ENCODE data around the gene EGR2.

Gene EGR2

DNA sequence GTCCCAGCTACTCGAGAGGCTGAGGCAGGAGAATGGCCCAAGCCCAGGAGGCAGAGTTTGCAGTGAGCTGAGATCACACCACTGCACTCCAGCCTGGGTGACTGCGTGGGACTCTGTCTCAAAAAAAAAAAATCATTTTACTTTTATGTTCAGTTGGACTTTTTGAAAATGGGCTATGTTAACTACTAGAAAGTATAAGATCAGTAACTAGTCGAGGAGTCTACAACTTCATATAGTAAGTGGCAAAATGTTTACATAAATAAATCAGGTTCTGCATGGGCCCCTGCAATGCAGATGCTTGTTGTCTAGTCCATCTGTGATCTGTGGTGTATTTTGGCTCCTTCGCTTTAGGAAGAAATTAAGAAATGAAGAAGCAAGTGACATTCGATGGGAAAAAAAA is 23.9 kb downstream of the EGR2 start:
- TF ChIP-seq TOX (CRISPR knock-in tag; IDR thresholded peaks at IDR 0.05; ENCODE audit: borderline replicate concordance) (no peak), SNAI2 (CRISPR knock-in tag; IDR thresholded peaks at IDR 0.05) (no peak), ISL1 (CRISPR knock-in tag; IDR thresholded peaks at IDR 0.05) (no peak), ZFP3 (CRISPR knock-in tag; IDR thresholded peaks at IDR 0.05) (no peak), ZFP30 (CRISPR knock-in tag; IDR thresholded peaks at IDR 0.05) (no peak), ZNF70 (CRISPR knock-in tag; IDR thresholded peaks at IDR 0.05) (no peak), ESRRG (CRISPR knock-in tag; IDR thresholded peaks at IDR 0.05) (no peak), OSR1 (CRISPR knock-in tag; IDR thresholded peaks at IDR 0.05) (no peak), RARB (CRISPR knock-in tag; IDR thresholded peaks at IDR 0.05) (no peak)
- TF ChIP-seq, protein P1, sequence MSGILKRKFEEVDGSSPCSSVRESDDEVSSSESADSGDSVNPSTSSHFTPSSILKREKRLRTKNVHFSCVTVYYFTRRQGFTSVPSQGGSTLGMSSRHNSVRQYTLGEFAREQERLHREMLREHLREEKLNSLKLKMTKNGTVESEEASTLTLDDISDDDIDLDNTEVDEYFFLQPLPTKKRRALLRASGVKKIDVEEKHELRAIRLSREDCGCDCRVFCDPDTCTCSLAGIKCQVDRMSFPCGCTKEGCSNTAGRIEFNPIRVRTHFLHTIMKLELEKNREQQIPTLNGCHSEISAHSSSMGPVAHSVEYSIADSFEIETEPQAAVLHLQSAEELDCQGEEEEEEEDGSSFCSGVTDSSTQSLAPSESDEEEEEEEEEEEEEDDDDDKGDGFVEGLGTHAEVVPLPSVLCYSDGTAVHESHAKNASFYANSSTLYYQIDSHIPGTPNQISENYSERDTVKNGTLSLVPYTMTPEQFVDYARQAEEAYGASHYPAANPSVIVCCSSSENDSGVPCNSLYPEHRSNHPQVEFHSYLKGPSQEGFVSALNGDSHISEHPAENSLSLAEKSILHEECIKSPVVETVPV (CRISPR knock-in tag; IDR thresholded peaks at IDR 0.05) = no peak
- TF ChIP-seq, protein P2, sequence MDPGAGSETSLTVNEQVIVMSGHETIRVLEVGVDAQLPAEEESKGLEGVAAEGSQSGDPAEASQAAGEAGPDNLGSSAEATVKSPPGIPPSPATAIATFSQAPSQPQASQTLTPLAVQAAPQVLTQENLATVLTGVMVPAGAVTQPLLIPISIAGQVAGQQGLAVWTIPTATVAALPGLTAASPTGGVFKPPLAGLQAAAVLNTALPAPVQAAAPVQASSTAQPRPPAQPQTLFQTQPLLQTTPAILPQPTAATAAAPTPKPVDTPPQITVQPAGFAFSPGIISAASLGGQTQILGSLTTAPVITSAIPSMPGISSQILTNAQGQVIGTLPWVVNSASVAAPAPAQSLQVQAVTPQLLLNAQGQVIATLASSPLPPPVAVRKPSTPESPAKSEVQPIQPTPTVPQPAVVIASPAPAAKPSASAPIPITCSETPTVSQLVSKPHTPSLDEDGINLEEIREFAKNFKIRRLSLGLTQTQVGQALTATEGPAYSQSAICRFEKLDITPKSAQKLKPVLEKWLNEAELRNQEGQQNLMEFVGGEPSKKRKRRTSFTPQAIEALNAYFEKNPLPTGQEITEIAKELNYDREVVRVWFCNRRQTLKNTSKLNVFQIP (CRISPR knock-in tag; IDR thresholded peaks at IDR 0.05; ENCODE audit: borderline replicate concordance, low read depth) = no peak
- ATAC-seq = no peak

DNA sequence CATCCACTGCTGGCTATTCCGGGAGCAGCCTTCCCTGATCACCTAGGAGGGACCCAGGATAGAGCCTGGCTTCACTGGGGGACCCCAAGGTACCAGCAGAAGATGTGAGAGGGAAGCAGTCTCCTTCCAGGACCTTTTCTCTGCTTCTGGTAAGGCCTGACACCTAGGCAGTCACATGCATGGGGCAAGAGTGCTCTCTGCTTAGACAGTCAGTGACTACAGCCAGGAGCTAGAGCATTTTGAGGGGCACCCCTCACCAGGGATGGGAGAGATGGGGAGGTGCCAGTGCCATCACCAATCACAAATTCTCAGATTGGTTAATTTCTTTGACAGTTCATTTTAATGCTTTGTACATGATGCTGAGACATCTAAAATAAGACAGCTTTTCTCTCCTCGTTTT is 25.6 kb downstream of the EGR2 start:
- no peak for ATAC-seq
- TF ChIP-seq TCF4 (CRISPR knock-in tag; IDR thresholded peaks at IDR 0.05; ENCODE audit: borderline replicate concordance) (no peak), ZNF565 (CRISPR knock-in tag; conservative IDR thresholded peaks at IDR 0.05; ENCODE audit: low read depth) (no peak), ISL1 (CRISPR knock-in tag; IDR thresholded peaks at IDR 0.05) (no peak), ESRRG (CRISPR knock-in tag; IDR thresholded peaks at IDR 0.05) (no peak), ARNTL (CRISPR knock-in tag; IDR thresholded peaks at IDR 0.05; ENCODE audit: borderline replicate concordance, low read depth) (no peak), CSDC2 (CRISPR knock-in tag; IDR thresholded peaks at IDR 0.05) (no peak), BACH2 (CRISPR knock-in tag; IDR thresholded peaks at IDR 0.05; ENCODE audit: borderline replicate concordance) (no peak), OSR1 (CRISPR knock-in tag; IDR thresholded peaks at IDR 0.05) (no peak), GLIS3 (CRISPR knock-in tag; IDR thresholded peaks at IDR 0.05) (no peak), ZC3H10 (CRISPR knock-in tag; IDR thresholded peaks at IDR 0.05) (no peak), ZNF8 (CRISPR knock-in tag; IDR thresholded peaks at IDR 0.05) (no peak), ZFP3 (CRISPR knock-in tag; IDR thresholded peaks at IDR 0.05) (no peak)
- TF ChIP-seq, protein P2 (CRISPR knock-in tag; IDR thresholded peaks at IDR 0.05; ENCODE audit: borderline replicate concordance, low read depth) = no peak
- TF ChIP-seq, protein P3, sequence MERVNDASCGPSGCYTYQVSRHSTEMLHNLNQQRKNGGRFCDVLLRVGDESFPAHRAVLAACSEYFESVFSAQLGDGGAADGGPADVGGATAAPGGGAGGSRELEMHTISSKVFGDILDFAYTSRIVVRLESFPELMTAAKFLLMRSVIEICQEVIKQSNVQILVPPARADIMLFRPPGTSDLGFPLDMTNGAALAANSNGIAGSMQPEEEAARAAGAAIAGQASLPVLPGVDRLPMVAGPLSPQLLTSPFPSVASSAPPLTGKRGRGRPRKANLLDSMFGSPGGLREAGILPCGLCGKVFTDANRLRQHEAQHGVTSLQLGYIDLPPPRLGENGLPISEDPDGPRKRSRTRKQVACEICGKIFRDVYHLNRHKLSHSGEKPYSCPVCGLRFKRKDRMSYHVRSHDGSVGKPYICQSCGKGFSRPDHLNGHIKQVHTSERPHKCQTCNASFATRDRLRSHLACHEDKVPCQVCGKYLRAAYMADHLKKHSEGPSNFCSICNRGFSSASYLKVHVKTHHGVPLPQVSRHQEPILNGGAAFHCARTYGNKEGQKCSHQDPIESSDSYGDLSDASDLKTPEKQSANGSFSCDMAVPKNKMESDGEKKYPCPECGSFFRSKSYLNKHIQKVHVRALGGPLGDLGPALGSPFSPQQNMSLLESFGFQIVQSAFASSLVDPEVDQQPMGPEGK (CRISPR knock-in tag; IDR thresholded peaks at IDR 0.05; ENCODE audit: borderline replicate concordance) = no peak
- TF ChIP-seq, protein P4, sequence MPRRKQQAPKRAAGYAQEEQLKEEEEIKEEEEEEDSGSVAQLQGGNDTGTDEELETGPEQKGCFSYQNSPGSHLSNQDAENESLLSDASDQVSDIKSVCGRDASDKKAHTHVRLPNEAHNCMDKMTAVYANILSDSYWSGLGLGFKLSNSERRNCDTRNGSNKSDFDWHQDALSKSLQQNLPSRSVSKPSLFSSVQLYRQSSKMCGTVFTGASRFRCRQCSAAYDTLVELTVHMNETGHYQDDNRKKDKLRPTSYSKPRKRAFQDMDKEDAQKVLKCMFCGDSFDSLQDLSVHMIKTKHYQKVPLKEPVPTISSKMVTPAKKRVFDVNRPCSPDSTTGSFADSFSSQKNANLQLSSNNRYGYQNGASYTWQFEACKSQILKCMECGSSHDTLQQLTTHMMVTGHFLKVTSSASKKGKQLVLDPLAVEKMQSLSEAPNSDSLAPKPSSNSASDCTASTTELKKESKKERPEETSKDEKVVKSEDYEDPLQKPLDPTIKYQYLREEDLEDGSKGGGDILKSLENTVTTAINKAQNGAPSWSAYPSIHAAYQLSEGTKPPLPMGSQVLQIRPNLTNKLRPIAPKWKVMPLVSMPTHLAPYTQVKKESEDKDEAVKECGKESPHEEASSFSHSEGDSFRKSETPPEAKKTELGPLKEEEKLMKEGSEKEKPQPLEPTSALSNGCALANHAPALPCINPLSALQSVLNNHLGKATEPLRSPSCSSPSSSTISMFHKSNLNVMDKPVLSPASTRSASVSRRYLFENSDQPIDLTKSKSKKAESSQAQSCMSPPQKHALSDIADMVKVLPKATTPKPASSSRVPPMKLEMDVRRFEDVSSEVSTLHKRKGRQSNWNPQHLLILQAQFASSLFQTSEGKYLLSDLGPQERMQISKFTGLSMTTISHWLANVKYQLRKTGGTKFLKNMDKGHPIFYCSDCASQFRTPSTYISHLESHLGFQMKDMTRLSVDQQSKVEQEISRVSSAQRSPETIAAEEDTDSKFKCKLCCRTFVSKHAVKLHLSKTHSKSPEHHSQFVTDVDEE (CRISPR knock-in tag; IDR thresholded peaks at IDR 0.05) = no peak
- TF ChIP-seq, protein P5, sequence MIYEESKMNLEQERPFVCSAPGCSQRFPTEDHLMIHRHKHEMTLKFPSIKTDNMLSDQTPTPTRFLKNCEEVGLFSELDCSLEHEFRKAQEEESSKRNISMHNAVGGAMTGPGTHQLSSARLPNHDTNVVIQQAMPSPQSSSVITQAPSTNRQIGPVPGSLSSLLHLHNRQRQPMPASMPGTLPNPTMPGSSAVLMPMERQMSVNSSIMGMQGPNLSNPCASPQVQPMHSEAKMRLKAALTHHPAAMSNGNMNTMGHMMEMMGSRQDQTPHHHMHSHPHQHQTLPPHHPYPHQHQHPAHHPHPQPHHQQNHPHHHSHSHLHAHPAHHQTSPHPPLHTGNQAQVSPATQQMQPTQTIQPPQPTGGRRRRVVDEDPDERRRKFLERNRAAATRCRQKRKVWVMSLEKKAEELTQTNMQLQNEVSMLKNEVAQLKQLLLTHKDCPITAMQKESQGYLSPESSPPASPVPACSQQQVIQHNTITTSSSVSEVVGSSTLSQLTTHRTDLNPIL (CRISPR knock-in tag; IDR thresholded peaks at IDR 0.05; ENCODE audit: low read depth) = no peak

All from SK-N-SH treated with all-trans-retinoic acid at 6 μM for 48 hours (cell line).